Smooth muscle cell (in vitro differentiated cells): ENCODE data around the gene NDE1. TPM values are rescaled to one million over a fixed set of nuclear protein-coding genes. Genes with fewer than 3 reads are reported as not detected.
"Not testable (repeated sequence)": the region's sequence is repeated elsewhere in the genome, so short reads cannot be mapped to it uniquely, and the experiment has no call there.

Experiments
- DNase-seq: peaks from one replicate; lab custom pipeline; 2025; ENCODE audit not compliant: unreplicated experiment; lab: John Stamatoyannopoulos, UW
- H2AFZ ChIP-seq: fragments of 200-600 bp; sonication (generic); 2 replicates; pipeline ENCODE4 v1.6.0; 2016; ENCODE audit warnings: antibody characterized with exemption, low read depth, mild to moderate bottlenecking
- H3F3A ChIP-seq: fragments of 200-600 bp; sonication (generic); 2 replicates; pipeline ENCODE4 v1.6.0; 2017; ENCODE audit warnings: antibody characterized with exemption, low read depth
- H3K27ac ChIP-seq: fragments of 200-600 bp; sonication (generic); 2 replicates; pipeline ENCODE4 v1.5.1; 2016; ENCODE audit warnings: low read depth, mild to moderate bottlenecking
- H3K27me3 ChIP-seq: fragments of 200-600 bp; sonication (generic); 2 replicates; pipeline ENCODE4 v1.6.1; 2016; ENCODE audit warnings: low read depth, mild to moderate bottlenecking
- H3K36me3 ChIP-seq: fragments of 200-600 bp; sonication (generic); 2 replicates; pipeline ENCODE4 v1.5.1; 2016; ENCODE audit warnings: low read depth
- H3K4me1 ChIP-seq: fragments of 200-600 bp; sonication (generic); 2 replicates; pipeline ENCODE4 v1.5.1; 2016; ENCODE audit warnings: low read depth
- H3K4me2 ChIP-seq: fragments of 200-600 bp; sonication (generic); 2 replicates; pipeline ENCODE4 v1.6.0; 2016; ENCODE audit warnings: mild to moderate bottlenecking
- H3K4me3 ChIP-seq: fragments of 200-600 bp; sonication (generic); 2 replicates; pipeline ENCODE4 v1.5.1; 2016; ENCODE audit warnings: mild to moderate bottlenecking
- H3K79me2 ChIP-seq: fragments of 200-600 bp; sonication (generic); 2 replicates; pipeline ENCODE4 v1.6.0; 2016; ENCODE audit warnings: low read depth, mild to moderate bottlenecking
- H3K9ac ChIP-seq: fragments of 200-600 bp; sonication (generic); 2 replicates; pipeline ENCODE4 v1.6.0; 2016; ENCODE audit warnings: low read depth
- H3K9me3 ChIP-seq: fragments of 200-600 bp; sonication (generic); replicated peaks from 2 replicates; pipeline ENCODE4 v1.5.1; 2016; ENCODE audit warnings: low read depth
- H4K20me1 ChIP-seq: fragments of 200-600 bp; sonication (generic); 2 replicates; pipeline ENCODE4 v1.6.0; 2016; ENCODE audit warnings: low read depth
- CTCF ChIP-seq: fragments of 200-600 bp; sonication (generic); IDR thresholded peaks from 2 replicates; pipeline ENCODE4 v1.5.1; 2017; ENCODE audit warnings: borderline replicate concordance, mild to moderate bottlenecking, antibody characterized with exemption; ENCODE audit not compliant: insufficient read depth, poor library complexity, severe bottlenecking
- WGBS: methylation state at CpG from one replicate; pipeline ENCODE4 v1.1.7; 2016; ENCODE audit warnings: low lambda C conversion rate; 5-methylcytosine and 5-hydroxymethylcytosine counted together
- polyA plus RNA-seq: library from polyadenylated mRNA; unstranded; fragments of >200 nt; fragmentation: Nextera tagmentation; extraction: Ambion mirVana; gene quantifications from 2 replicates; pipeline ENCODE4 v1.2.1, GENCODE V29; 2016
- total RNA-seq: library from RNA; depleted of rRNA; stranded (reverse); fragments of >200 nt; gene quantifications from 2 replicates; pipeline ENCODE4 v1.2.3, GENCODE V29; 2014

Gene NDE1
- total and polyA plus RNA-seq, 2 experiments from 2014 or later, result 12.2 to 17.9 TPM

- Histone ChIP-seq H3K4me1 (no peaks in the 10 kb centered on the region), H3K27me3 (no peaks in the 10 kb centered on the region), H3K4me2 (no peak overlapping the region), H3F3A (no peaks in the 10 kb centered on the region), H3K79me2 (no peaks in the 10 kb centered on the region), H3K9me3 (no peaks in the 10 kb centered on the region), H4K20me1 (no peaks in the 10 kb centered on the region), H3K27ac (no peak overlapping the region), H2AFZ (no peak overlapping the region), H3K9ac (no peak overlapping the region), H3K4me3 (no peak overlapping the region), H3K36me3 (no peaks in the 10 kb centered on the region)
- WGBS, result 95% methylated on average over 7 of the region's 7 CpGs
- no peak for DNase-seq
- TF ChIP-seq CTCF, result no peak
Measured at GRCh38 chr16:15723808-15724207, 73.8 kb downstream of the NDE1 start.

- no peak overlapping the region for H2AFZ ChIP-seq
- no peak overlapping the region for H3K4me2 ChIP-seq
- WGBS, result 95% methylated on average over 5 of the region's 5 CpGs
- H3K9me3 ChIP-seq, result no peaks in the 10 kb centered on the region
- H4K20me1 ChIP-seq, result no peaks in the 10 kb centered on the region
- no peaks in the 10 kb centered on the region for H3F3A ChIP-seq
- H3K9ac ChIP-seq, result no peak overlapping the region
- no peaks in the 10 kb centered on the region for H3K36me3 ChIP-seq
- no peaks in the 10 kb centered on the region for H3K4me1 ChIP-seq
- TF ChIP-seq CTCF, result no peak
- no peak for DNase-seq
- no peak overlapping the region for H3K27ac ChIP-seq
- H3K27me3 ChIP-seq, result no peaks in the 10 kb centered on the region
- H3K79me2 ChIP-seq, result no peaks in the 10 kb centered on the region
- no peak overlapping the region for H3K4me3 ChIP-seq
Measured at GRCh38 chr16:15725641-15726240, 75.7 kb downstream of the NDE1 start.

- no peaks in the 10 kb centered on the region for H3K27me3 ChIP-seq
- H3K79me2 ChIP-seq, result no peaks in the 10 kb centered on the region
- no peak for TF ChIP-seq CTCF
- no peak overlapping the region for H2AFZ ChIP-seq
- H3K27ac ChIP-seq, result no peak overlapping the region
- no peaks in the 10 kb centered on the region for H4K20me1 ChIP-seq
- 93% methylated on average over 18 of the region's 18 CpGs for WGBS
- no peak for DNase-seq
- no peaks in the 10 kb centered on the region for H3K9me3 ChIP-seq
- no peaks in the 10 kb centered on the region for H3F3A ChIP-seq
- no peak overlapping the region for H3K9ac ChIP-seq
- H3K4me1 ChIP-seq, result no peaks in the 10 kb centered on the region
- H3K4me3 ChIP-seq, result no peak overlapping the region
- no peak overlapping the region for H3K4me2 ChIP-seq
- H3K36me3 ChIP-seq, result no peaks in the 10 kb centered on the region
Measured at GRCh38 chr16:15726715-15727114, 76.7 kb downstream of the NDE1 start.

GRCh38 chr16:15727697-15728096 is 77.7 kb downstream of the NDE1 start:
- DNase-seq, result not testable (repeated sequence)
- WGBS, result 98% methylated on average over 5 of the region's 5 CpGs

More at GRCh38 chr16:15727697-15728096, 77.7 kb downstream of the NDE1 start:
- not testable (repeated sequence) for H3K36me3 ChIP-seq, H3F3A ChIP-seq, H3K79me2 ChIP-seq, H4K20me1 ChIP-seq, H3K27ac ChIP-seq, H2AFZ ChIP-seq, H3K4me3 ChIP-seq, H3K4me1 ChIP-seq, H3K9me3 ChIP-seq, H3K9ac ChIP-seq, H3K27me3 ChIP-seq, H3K4me2 ChIP-seq
